ENCODE results near the gene ATRNL1.

Gene ATRNL1

DNA sequence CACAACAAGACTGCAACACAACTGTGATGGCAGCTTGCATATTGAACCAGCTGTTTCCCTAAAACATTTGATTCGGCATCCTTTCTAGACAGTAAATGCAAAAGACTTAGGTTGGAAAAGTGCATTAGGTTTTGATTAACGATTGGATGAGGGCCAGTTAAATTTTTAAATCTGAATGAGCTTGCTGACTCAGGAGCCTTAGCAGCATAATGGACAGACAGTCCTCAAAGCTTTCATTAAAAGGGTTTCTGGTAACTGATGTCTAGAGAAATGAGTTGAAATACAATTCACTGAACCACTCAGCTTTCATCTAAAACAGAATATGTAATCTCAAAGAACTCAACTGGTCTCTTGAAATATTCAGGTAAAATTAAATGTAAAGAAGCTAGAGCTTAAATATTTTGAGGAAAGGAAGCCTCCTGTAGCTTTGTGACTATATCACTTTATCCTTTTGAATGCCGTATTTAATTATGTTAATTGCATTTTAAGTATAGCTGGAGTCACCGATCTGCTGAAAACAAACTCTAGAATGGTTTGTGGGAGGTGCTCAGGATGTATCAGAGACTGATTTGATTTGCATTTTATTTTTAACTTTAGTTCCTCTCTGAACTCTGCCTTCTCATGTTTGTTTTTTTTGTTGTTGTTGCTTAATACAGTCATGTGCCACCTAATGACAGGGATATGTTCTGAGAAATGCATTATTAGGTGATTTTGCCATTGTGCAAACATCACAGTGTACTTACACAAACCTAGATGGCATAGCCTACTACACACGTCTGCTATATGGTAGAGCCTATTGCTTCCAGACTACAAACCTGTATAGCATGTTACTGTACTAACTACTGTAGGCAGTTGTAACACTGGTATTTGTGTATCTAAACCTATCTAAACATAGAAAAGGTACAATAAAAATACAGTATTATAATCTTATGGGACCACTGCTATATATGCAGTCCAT, 29.2 kb upstream of the ATRNL1 start:
- no peak overlapping the region for H3K4me3 ChIP-seq (ENCODE audit: low read depth, low read length)
- TF ChIP-seq, protein P1, sequence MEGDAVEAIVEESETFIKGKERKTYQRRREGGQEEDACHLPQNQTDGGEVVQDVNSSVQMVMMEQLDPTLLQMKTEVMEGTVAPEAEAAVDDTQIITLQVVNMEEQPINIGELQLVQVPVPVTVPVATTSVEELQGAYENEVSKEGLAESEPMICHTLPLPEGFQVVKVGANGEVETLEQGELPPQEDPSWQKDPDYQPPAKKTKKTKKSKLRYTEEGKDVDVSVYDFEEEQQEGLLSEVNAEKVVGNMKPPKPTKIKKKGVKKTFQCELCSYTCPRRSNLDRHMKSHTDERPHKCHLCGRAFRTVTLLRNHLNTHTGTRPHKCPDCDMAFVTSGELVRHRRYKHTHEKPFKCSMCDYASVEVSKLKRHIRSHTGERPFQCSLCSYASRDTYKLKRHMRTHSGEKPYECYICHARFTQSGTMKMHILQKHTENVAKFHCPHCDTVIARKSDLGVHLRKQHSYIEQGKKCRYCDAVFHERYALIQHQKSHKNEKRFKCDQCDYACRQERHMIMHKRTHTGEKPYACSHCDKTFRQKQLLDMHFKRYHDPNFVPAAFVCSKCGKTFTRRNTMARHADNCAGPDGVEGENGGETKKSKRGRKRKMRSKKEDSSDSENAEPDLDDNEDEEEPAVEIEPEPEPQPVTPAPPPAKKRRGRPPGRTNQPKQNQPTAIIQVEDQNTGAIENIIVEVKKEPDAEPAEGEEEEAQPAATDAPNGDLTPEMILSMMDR (IDR thresholded peaks at IDR 0.05; ENCODE audit: low read depth, low read length), result no peak

DNA sequence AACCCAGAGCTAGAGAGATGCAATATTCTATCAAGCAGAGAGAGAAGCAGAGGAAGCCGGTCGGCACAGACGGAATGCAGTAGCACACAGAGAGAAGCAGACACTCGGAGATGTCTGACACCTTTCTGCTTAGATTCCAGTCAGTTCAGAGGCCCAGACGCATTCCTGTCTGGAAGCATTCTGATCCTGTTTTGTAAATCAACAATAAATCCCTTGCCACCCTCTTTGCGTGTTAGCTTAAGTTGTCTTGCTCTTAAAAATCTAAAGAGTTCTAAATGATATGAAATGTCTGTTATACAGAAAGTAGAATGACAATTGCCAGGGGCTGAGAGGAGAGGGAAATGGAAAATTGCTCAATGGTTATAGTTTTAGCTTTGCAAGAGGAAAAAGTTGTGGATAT, 27.4 kb upstream of the ATRNL1 start:
- H3K4me3 ChIP-seq (ENCODE audit: low read depth, low read length), result no peak overlapping the region
- TF ChIP-seq, protein P1 (IDR thresholded peaks at IDR 0.05; ENCODE audit: low read depth, low read length), result no peak

GRCh38 chr10:115066528-115066927, 26.6 kb upstream of the ATRNL1 start:
- TF ChIP-seq, protein P1 (IDR thresholded peaks at IDR 0.05; ENCODE audit: low read depth, low read length), result no peak
- no peak overlapping the region for H3K4me3 ChIP-seq (ENCODE audit: low read depth, low read length)

- no peak overlapping the region for H3K4me3 ChIP-seq (ENCODE audit: low read depth, low read length)
- TF ChIP-seq, protein P1 (IDR thresholded peaks at IDR 0.05; ENCODE audit: low read depth, low read length), result no peak
Observed at GRCh38 chr10:115073796-115074195, 19.4 kb upstream of the ATRNL1 start.

DNA sequence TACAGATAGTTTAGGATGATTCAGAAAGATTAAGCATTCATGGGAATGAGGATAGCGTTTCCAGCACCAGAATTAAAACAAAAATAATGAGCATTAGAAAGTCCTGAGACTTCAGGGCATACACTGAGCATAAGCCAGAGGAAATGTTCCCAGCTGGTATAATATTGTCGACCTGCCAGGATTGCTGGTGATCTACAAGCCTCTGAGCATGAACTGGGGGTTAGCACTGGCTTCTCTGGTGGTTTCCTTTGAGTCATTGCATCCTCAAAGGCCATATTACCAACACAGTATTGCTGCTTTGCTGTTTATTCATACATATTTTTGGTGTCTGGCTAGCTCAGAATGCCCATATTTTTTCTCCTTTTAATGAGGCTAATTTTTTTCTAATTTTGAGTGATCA, 10.7 kb upstream of the ATRNL1 start:
- no peak overlapping the region for H3K4me3 ChIP-seq (ENCODE audit: low read depth, low read length)
- TF ChIP-seq, protein P1 (IDR thresholded peaks at IDR 0.05; ENCODE audit: low read depth, low read length), result no peak

GRCh38 chr10:115084277-115084850, 8.8 kb upstream of the ATRNL1 start:
- H3K4me3 ChIP-seq (ENCODE audit: low read depth, low read length), result no peak overlapping the region
- TF ChIP-seq, protein P1 (IDR thresholded peaks at IDR 0.05; ENCODE audit: low read depth, low read length), result no peak

DNA sequence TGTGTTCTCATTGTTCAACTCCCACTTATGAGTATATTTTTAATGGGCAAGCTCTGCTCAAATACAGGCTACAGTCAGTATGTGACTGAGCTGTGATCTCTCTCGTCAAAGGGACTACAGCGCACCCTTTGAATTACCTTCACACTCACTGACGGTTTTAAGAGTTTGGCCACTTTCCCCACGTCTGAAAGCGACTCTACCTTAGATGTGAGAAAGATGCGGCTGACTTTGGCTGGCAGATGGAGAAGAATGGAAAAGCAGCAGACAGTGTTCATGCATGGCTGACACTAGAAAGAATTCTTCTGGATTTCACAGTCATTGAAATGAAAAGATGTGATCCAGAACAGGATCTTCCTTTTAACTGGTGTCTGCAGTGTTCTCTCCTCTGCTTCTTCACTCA, 2.0 kb upstream of the ATRNL1 start:
- TF ChIP-seq, protein P1 (IDR thresholded peaks at IDR 0.05; ENCODE audit: low read depth, low read length), result no peak

More for the DNA sequence above, 2.0 kb upstream of the ATRNL1 start:
- no peak overlapping the region for H3K4me3 ChIP-seq (ENCODE audit: low read depth, low read length)

Measured in WI38 (cell line).